ENCODE measurements around the gene KAZN.

KAZN gene

DNA sequence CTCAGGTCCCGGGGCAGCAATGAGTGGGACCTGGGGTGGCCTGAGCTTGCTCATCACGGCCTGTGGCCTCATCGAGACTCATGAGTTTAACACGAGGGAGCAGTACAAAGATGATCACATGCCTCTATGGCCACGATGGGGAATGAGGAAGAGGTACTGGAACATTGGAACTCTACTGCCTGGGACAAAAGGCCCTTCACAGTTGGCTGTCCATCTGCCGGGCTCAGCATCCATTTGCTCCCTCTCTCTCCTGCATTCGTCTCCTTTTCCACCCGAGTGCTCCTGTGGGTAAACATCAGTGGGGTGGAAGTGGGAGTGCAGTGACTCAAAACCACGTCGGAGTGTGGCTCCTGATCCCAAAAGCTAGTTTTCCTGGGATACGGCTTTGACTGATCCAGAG, 124.9 kb downstream of the KAZN start:
- DNase-seq = no peak

- DNase-seq = no peak
These were observed 125.8 kb downstream of the KAZN start for GRCh38 chr1:14724246-14724645.

- DNase-seq = no peak
These were observed 126.2 kb downstream of the KAZN start for GRCh38 chr1:14724678-14725077.

DNA sequence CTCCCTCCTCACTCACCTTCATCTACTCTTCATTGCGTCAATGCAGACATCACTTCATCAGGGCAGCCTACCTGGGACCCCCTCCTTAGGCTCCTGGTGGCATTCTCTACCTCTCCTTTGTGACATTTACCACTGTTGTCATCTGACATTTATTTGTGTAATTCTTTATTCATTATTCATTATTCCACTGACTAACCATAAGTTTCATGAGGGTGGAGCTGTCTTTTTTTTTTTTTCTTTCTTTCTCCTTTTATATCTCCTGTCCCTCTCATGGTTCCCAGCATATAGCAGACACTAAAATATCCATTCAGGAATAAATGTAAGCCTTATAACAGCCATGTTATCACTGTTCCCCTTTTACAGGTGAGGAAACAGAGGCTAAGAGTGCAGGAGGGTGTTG, 126.8 kb downstream of the KAZN start:
- no peak for DNase-seq

GRCh38 chr1:14725695-14726094, 127.2 kb downstream of the KAZN start:
- no peak for DNase-seq

DNA sequence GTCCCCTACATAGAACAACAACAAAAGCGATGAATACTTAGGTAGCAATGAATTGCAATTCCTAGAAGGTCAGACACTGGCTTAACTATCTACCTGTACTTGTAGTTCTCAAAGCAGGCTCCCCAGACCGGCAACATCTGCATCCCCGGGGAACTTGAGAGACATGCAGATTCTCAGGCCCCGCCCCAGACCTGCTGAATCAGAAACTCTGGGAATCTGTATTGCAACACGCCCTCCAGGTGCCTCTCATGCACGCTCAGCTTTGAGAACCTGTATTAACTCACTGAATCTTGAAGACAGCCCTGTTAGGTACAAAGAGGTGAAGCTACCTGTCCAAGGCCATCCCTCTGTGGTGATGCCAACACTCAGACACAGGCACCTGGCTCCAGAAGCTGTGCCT, 128.1 kb downstream of the KAZN start:
- no peak for DNase-seq

DNA sequence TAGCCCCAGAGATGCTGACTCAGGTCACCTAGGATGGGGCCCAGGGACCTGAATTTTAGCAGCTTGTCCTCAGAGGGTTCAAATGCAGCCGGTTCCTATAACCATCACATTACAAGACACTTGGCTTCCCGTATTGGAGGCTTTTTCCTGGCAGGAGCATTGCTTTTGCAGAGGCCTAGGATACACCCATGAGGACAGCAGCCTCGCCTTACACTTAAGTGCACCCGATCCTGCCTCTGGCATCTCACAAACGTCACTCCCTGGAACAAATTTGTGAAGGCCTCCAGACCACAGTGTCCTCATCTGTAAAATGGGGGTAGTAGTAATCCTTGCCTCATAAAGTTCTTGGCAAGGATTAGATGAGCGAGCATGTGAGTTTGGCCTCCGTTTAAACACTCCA, 130.0 kb downstream of the KAZN start:
- no peak for DNase-seq

DNA sequence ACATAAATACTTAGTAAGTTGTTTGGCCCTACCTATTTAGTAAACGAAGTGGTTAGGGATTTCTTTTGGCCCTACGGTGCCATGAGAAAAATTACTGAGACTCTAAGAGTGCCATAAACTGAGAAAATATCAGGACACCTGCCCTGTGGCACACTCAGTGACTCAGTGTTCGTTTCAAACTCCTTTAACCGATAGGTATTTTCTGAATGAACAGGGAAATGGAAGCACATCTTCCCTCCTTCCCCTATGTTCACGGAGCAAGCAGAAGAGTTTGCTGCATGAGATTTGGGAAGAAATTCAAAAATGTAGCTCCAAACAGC, 134.2 kb downstream of the KAZN start:
- DNase-seq = no peak

- no peak for DNase-seq
These were observed 134.7 kb downstream of the KAZN start for GRCh38 chr1:14733048-14733778.

DNA sequence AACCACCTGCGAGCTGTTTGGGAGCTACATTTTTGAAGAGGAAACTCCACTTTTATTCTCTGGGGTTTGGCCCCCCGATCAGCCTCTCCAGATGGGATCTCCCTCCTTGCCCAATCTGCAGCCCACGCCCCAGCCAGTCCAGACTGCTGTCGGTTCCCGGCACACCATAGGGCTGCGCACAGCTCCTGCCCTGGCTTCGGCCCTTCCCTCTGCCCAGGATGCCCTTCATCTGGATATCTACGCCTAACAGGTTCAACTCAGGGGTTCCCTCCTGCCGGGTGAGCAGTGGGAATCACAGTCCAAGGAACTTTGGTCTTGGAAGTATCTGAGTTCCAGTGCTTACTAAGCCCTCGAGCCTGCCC, 135.3 kb downstream of the KAZN start:
- DNase-seq = no peak

GRCh38 chr1:14735841-14736240, 137.4 kb downstream of the KAZN start:
- no peak for DNase-seq

DNA sequence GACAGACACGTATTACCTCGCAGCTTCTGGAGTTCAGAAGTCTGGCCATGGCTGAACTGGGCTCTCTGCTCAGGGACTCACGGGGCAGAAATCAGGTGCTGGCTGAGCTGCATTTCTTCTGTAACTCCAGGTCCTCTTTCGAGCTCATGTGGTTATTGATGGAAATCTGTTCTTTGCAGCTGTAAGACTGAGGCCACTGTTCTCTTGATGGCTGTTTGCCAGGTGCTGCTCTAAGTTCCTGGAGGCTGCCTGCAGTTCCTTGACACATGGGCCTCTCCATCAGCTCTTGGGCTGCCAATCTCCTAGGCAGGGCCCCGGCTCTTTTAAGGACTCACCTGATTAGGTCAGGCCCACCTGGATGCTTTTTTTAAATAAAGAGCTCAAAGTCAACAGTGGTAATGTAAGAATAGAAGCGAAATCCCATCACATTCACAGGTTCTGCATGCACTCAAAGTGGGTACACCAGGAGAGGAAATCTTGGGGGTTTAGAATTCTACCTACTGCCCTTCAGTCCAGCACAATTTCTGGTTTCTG, 139.1 kb downstream of the KAZN start:
- no peak for DNase-seq

- no peak for DNase-seq
These were observed 139.8 kb downstream of the KAZN start for GRCh38 chr1:14738235-14738634.

- DNase-seq = no peak
These were observed 140.2 kb downstream of the KAZN start for GRCh38 chr1:14738647-14739046.

DNA sequence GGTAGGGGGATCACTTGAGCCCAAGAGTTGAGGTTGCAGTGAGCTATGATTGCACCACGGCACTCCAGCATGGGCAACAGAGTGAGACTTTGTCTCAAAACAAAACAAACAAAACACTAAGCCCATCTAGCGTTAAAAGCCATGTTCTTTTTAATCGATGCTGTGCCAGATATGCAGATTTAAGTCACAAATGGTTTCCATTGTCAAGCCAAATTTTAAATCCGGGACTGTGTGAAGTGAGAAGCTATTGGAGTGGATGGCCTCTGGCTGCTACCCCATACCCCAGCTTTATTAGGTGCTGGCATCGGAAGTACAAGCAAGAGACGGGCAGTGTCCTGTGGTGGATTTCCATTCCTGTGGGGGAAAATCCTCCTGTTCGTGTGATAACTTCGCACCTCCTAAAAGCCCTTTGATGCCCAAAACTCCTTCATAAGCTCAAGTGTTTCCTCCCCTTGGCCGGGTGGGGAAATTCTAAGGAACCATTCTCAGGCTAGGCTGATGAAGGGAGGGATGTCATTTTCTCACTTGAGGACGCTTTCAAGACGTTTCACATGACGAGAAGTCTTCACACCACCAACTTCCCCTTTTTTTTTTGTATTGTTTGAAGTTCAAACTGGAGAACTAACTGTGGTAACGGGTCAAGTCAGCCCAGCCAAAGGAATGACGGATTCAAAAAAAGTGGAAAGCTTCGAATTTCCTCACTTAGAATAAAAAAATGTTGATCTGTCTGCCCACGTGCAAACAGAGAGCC, 140.8 kb downstream of the KAZN start:
- DNase-seq = no peak

- no peak for DNase-seq
These were observed 141.5 kb downstream of the KAZN start for GRCh38 chr1:14740016-14740415.

GRCh38 chr1:14741082-14741481, 142.6 kb downstream of the KAZN start:
- no peak for DNase-seq

DNA sequence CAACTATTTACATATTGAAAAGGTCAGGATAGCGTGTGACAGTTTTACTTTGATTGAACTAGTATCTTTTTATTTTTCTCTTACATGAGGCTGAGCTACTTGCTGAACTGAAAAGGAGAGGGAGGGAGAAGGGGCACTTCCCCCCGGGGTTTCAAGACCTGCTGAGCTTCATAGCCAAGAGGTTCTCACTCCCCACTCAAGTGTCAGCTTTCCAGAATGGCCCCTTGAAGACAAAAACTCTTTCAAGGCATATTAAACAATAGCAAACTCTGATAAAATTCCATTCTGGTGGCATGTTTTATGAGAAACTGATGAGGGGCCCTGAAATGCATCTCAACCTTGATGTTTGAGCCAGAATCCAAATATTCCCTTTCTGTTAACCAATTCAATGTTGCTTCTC, 143.0 kb downstream of the KAZN start:
- no peak for DNase-seq

GRCh38 chr1:14742181-14742980, 143.9 kb downstream of the KAZN start:
- DNase-seq = no peak

DNA sequence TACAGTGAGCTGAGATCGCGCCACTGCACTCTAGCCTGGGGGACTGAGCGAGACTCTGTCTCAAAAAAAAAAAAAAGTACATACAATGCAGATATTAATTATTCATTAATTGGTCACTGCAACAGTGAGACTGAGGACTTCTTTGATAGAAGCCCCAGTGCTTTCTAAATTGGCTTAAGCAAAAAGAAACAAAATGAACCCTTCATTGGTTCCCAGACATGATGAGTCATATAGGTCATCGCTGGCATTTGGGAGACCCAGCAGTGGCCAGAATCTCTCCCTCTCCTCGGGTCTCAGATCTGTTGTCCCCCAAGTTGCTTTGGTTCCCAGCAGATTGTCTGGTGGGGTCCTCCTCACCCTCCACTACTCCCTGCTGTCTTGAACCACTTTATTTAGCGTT, 144.9 kb downstream of the KAZN start:
- no peak for DNase-seq

GRCh38 chr1:14745001-14745720, 146.7 kb downstream of the KAZN start:
- DNase-seq = no peak

- DNase-seq = no peak
These were observed 147.3 kb downstream of the KAZN start for GRCh38 chr1:14745789-14746188.

GRCh38 chr1:14746393-14746792, 147.9 kb downstream of the KAZN start:
- no peak for DNase-seq

Data from stimulated activated CD4-positive, alpha-beta T cell treated with anti-CD3 and anti-CD28 coated beads, Interleukin-4, amount 100 ng/mL, for 4 hours (primary cell).